GM20431 (cell line): ENCODE measurements around the gene TUSC2.
"Not testable (repeated sequence)": the region's sequence is repeated elsewhere in the genome, so short reads cannot be mapped to it uniquely, and the experiment has no call there.

Experiments used
- in situ Hi-C: fragments of 300-500 bp; cut with MseI, MboI; formaldehyde crosslinking; loops from one replicate; pipeline ENCODE4 v1.15.0; 2020; ENCODE audit warnings: low sequenced_read_pairs; ENCODE audit not compliant: unreplicated experiment

Gene TUSC2

GRCh38 chr3:50297384-50297775, 30.6 kb downstream of the TUSC2 start:
- in situ Hi-C loops, result no loop called here

- in situ Hi-C loops, result no loop called here
Observed at GRCh38 chr3:50296721-50297383, 31.2 kb downstream of the TUSC2 start.

DNA sequence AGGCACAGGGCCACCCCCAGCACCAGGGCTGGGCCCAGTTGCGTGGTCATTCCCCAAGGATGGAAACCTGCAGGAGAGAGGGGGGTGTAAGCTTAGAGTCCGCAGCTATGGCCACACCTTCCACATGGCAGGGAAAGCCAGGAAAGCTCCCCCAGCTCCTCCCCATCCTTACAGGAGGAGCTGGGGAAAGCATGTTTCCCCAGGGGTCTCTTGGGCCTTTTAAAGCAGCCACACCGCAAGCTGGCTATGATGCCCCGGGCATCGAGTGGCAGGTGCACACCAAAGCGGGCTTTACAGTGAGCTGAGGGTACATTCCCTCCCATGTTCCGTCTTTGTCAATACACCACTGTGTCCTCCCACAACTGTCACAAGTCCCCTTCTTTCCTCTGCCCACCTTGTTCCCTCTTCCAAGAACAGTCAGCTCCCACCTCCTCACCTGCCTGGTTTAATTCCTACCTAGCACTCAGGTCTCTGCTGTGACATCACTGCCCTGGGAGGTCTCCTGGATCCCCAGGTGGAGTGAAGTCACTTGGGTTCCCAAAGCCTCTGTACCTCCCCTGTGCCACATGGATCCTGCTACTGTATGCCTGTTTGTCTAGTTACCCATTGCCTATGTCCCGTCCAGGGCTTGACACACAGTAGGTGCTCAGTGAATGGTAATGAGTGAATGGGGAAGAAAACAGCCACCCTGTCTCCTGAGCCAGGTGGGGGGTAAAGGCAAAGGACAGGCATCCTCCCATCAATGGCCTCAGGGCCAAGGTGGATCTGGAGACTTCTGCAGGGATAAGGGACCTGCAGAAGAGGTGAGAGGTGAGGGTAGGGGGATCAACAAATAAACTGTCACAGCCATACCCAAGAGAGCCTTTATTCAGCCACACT, 32.2 kb downstream of the TUSC2 start:
- in situ Hi-C loops, result no loop called here

DNA sequence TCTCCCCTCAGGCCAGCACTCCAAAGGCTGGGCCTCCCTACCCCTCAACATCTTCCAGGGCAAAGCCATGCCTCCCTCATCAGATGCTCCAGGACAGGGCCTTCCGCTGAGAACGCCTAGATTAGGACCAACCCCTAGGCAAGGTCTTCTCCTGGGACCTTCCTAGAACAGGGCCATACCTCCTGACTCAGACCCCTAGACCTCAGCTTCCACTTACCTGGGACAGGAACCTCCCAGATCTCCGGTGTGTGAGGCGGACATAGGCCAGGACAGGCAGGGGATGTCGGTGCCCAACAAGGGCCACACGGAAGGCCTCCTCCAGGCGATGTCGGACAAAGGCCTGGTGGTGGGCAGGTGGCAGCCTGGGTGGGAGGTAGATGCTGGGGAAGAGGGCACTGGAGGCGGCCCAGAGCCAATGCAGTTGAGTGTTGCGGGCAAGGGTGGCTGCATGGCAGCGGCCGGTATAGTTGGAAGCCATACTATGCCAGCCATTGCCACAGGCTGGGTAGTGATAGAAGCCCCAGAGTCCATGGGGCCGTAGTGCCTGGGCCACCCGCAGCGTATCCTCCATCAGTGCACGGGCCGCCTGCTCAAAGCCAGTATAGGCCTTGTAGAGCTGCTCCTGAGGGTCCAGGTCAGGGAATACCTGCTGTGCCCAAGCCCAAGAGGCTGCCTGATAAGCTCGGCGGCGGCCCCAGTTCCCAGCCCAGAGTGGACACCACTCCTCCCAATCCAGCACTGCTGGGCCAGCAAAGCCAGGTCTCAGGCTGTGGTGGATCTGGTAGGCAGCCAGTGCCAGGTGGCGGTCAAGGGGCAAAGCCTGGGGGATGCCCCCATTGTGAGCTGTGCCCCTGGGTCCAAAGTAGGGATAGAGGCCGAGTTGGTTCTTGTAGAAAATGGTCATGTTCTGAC, 33.3 kb downstream of the TUSC2 start:
- in situ Hi-C loops, result no loop called here

DNA sequence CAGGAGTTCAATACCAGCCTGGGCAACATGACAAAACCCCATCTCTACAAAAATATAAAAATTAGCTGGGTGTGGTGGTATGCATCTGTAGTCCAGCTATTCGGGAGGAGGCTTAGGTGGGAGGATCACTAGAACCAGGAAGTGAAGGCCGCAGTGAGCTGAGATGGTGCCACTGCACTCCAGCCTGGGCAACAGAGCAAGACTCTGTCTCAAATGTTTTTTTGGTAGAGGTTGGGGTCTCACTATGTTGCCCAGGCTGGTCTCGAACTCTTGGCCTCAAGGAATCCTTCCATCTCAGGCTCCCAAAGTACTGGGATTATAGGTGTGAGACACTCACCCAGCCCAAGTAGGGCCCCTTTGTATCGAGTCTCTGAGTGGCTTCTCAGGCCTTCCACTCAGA, 33.9 kb downstream of the TUSC2 start:
- in situ Hi-C loops, result no loop called here

DNA sequence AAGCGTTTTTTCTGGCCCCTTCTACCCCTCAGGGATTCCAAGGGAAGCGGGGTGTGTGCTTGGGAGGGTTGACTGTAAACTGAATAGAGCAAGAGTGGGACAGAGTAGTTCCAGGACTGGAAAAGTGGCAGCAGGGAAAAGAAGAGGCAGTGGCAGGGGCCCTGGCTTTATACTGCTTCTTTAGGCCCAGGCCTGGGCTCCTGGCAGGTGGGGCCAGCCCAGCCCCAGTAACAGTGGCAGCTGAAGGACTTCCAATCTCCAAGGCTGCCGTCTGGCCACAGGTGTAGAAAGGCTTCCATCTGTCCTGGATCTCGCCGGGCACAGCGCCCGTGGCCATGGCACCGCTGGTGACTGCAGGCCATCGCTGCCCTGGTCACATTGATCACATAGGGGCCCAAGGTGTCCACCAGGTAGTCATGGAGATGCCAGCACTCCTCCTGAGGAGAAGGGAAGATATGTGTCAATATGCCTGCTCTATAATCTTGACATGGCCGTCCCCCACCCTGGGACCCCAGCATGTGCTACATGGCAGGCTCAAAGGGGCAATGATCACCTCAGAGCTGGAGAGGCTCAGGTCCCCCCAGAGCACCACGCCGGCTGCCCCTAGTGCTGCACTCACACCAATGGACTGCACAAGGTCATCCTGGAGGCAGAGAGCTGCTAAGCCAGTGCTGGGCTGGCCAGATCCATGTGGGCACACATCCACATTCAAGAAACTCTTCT, 34.8 kb downstream of the TUSC2 start:
- in situ Hi-C loops, result no loop called here

GRCh38 chr3:50292159-50293078, 35.6 kb downstream of the TUSC2 start, which contains the start of gene IFRD2:
Gene IFRD2 (minus strand): TSS chr3:50292429. CDS start chr3:50292274, 155 bp downstream.
- in situ Hi-C loops, result no loop called here

DNA sequence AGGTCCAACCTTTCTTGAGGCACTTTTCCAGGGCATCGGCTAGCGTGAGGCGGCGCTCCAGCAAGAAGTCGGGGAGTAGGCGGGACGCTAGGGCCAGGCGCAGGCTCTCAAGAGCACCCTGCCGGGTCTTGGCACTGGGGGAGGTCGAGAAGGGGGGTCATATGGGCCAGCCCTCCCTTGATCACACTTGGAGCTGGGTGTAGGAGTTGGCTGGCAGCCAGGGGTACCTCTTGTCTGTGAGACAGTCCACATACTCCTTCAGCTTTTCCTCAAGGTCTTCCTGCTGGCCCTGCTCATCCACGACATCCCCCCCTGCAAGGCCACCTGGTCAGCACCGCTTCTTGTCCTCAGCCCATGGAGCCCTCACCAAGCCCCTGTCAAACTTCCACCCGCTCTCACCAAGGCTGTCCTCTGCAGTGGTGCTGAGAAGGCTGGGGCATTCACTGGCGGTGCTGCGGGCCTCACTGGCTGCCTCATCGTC, 37.8 kb downstream of the TUSC2 start:
- in situ Hi-C loops, result no loop called here

DNA sequence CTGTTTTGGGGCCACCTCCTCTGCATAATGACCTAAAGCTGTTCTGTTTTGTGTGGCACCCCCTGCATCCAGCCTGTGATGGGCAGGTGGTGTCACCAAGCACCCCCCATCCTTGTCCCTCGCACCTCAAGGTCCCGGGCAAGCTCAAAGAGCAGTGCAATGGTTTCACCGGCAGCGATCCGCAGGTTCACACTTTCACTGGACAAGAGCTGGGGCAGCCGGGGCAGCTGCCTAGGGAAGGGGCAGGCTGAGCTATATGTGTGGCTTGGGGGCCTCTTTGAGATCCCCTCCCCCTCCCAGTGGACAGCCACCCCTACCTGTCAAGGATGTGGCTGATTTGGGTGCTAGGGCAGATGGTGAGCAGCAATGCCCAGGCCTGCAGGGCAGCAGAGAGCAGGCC, 38.9 kb downstream of the TUSC2 start:
- in situ Hi-C loops, result no loop called here

GRCh38 chr3:50288387-50289007, 39.5 kb downstream of the TUSC2 start:
- in situ Hi-C loops, result no loop called here

DNA sequence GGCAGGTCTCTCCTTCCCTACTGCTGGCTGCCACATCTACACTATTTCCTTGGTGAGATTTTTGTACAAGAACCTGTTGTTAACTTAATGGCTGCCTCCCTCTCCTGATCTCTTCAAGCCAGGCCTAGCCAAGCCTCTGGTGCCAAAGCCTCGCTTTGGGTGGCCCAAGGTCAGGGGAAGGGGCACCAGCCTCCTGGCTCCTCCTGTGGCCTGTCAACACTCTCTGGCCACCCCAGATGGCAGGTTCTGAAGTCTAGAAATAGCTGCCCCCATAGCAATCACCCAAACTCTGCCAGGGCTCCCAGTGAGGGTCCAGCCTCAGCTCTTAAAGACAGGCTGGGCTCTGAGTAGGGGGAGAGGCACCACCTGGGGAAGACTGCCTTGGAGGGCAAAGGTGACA, 40.8 kb downstream of the TUSC2 start:
- in situ Hi-C loops, result no loop called here

GRCh38 chr3:50286322-50287227, 41.4 kb downstream of the TUSC2 start:
- in situ Hi-C loops, result no loop called here

- in situ Hi-C loops, result not testable (repeated sequence)
Observed at GRCh38 chr3:50284121-50284520, 43.9 kb downstream of the TUSC2 start.

DNA sequence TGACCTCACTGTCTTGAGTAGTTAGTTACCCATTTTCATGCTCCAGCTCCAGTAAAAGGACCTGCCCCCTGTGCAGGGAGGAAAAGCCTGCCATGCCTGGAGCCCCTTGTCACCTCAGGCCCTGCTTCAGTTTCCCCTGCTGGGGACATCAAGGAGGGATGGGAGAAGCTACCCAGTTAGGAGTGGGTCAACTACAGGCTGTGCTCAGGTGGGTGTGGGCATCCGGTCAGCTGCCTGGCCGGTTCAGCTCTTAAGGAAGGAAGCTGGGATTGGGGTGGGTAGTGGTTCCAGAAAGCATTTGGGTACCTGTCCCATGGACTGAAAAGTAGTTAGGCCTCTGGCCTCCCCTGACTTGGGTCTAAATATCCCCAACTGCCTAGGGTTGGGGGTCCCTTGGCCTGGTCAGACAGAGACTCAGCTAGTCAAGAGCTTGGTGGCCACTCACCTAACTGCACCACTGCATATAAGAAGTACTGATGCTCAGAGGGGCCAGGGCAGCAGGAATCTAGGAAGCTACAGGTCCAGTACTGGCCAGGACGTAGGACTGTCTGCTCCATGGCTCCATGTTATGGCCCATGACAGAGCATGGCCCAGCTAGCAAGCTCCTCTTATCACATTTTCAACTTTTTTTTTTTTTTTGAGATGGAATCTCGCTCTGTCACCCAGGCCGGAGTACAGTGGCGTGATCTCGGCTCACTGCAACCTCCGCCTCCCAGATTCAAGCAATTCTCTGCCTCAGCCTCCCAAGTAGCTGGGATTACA, 48.6 kb downstream of the TUSC2 start:
- in situ Hi-C loops, result no loop called here

GRCh38 chr3:50278880-50279224, 49.2 kb downstream of the TUSC2 start, which contains the start of gene LSMEM2:
Gene LSMEM2 (plus strand): TSS chr3:50279087. CDS start chr3:50279114, 27 bp downstream.
- in situ Hi-C loops, result no loop called here

GRCh38 chr3:50278123-50278879, 49.7 kb downstream of the TUSC2 start:
- in situ Hi-C loops, result no loop called here
